Measurements from ENCODE around the gene SULT1B1.

Gene SULT1B1

GRCh38 chr4:69684804-69685203 is 75.6 kb downstream of the SULT1B1 start:
- DNase-seq: no peak

Measured in DMS 273 treated with DMSO at 0.1 percent for 48 hours (cell line).